Naive thymus-derived CD4-positive, alpha-beta T cell (primary cell): ENCODE results near the gene CEMP1. TPM values are rescaled to one million over a fixed set of nuclear protein-coding genes. Genes with fewer than 3 reads are reported as not detected.
"Not testable (repeated sequence)": the region's sequence is repeated elsewhere in the genome, so short reads cannot be mapped to it uniquely, and the experiment has no call there.

Experiments used
- ATAC-seq: fragments of 150-1000 bp; cut with Tn5 transposase; 2 replicates; pipeline ENCODE4 v1.10.0; 2021; ENCODE audit warnings: mild to moderate bottlenecking, moderate library complexity
- CTCF ChIA-PET: fragments of 350-600 bp; sonication (Branson Sonifier 250); formaldehyde crosslinking; loops from one replicate; lab custom pipeline; 2021; ENCODE audit warnings: antibody characterized with exemption; lab: Charles Lee
- POLR2A ChIA-PET: fragments of 350-600 bp; sonication (Branson Sonifier 250); formaldehyde crosslinking; loops from one replicate; lab custom pipeline; 2021; ENCODE audit warnings: antibody characterized with exemption, inconsistent platforms; lab: Charles Lee
- DNase-seq, 9 donors: peaks; one replicate each; pipeline versions ENCODE4 v3.0.0 to v3.0.0-alpha.2; 2020 to 2022; ENCODE audit warnings: mixed read lengths in 1 of 9
- H3K27ac ChIP-seq: one replicate; pipeline ENCODE4 v1.7.0; 2013; ENCODE audit warnings: mild to moderate bottlenecking, low read depth, low read length, moderate library complexity
- H3K27me3 ChIP-seq, 2 donors: one replicate each; pipeline ENCODE4 v1.7.0; 2013; ENCODE audit warnings: low read length in 2 of 2, mild to moderate bottlenecking in 2 of 2, moderate library complexity in 2 of 2; ENCODE audit not compliant: control insufficient read depth in 2 of 2, insufficient read depth in 2 of 2
- H3K36me3 ChIP-seq, 3 experiments: 1 replicate in 2 of 3; 2 replicates in 1 of 3; pipeline ENCODE4 v1.7.0; 2013; ENCODE audit warnings: low read length in 3 of 3, mild to moderate bottlenecking in 3 of 3, moderate library complexity in 1 of 3; ENCODE audit not compliant: insufficient read depth in 3 of 3, control insufficient read depth in 2 of 3
- H3K4me1 ChIP-seq, 2 donors: one replicate each; pipeline ENCODE4 v1.7.0; 2013; ENCODE audit warnings: low read length in 2 of 2, mild to moderate bottlenecking in 2 of 2, moderate library complexity in 1 of 2; ENCODE audit not compliant: control insufficient read depth in 2 of 2, insufficient read depth in 2 of 2
- H3K4me3 ChIP-seq: 2 replicates; pipeline ENCODE4 v1.7.0; 2013; ENCODE audit warnings: mild to moderate bottlenecking, low read length
- H3K9me3 ChIP-seq, 3 experiments: 1 replicate in 2 of 3; 2 replicates in 1 of 3; pipeline ENCODE4 v1.7.0; 2013; ENCODE audit warnings: low read length in 3 of 3; ENCODE audit not compliant: control insufficient read depth in 2 of 3
- H3K27ac Mint-ChIP-seq, 9 donors: one replicate each; pipeline ENCODE4 v1.8.0; 2020 to 2022; ENCODE audit warnings: mixed read lengths in 9 of 9, mild to moderate bottlenecking in 8 of 9, moderate library complexity in 5 of 9, inconsistent platforms in 2 of 9
- H3K27me3 Mint-ChIP-seq, 5 donors: one replicate each; pipeline ENCODE4 v1.8.0; 2021 to 2022; ENCODE audit warnings: mixed read lengths in 5 of 5, mild to moderate bottlenecking in 1 of 5
- H3K36me3 Mint-ChIP-seq, 5 donors: one replicate each; pipeline ENCODE4 v1.8.0; 2020 to 2022; ENCODE audit warnings: mixed read lengths in 5 of 5, mild to moderate bottlenecking in 3 of 5, inconsistent platforms in 1 of 5
- H3K4me1 Mint-ChIP-seq, 7 donors: one replicate each; pipeline ENCODE4 v1.8.0; 2020 to 2022; ENCODE audit warnings: mixed read lengths in 7 of 7, mild to moderate bottlenecking in 3 of 7, inconsistent platforms in 1 of 7
- H3K4me3 Mint-ChIP-seq, 10 donors: one replicate each; pipeline ENCODE4 v1.8.0; 2020 to 2022; ENCODE audit warnings: mild to moderate bottlenecking in 10 of 10, mixed read lengths in 10 of 10, moderate library complexity in 6 of 10, inconsistent platforms in 2 of 10
- H3K9me3 Mint-ChIP-seq, 11 donors: one replicate each; pipeline ENCODE4 v1.8.0; 2020 to 2022; ENCODE audit warnings: mixed read lengths in 11 of 11, mild to moderate bottlenecking in 4 of 11, inconsistent platforms in 1 of 11, moderate library complexity in 1 of 11
- intact Hi-C, 2 donors: fragments of 100-400 bp; cut with micrococcal nuclease; formaldehyde crosslinking; loops; one replicate each; pipeline ENCODE4 v1.15.1; 2023
- polyA plus RNA-seq, 2 donors: library from polyadenylated mRNA; unstranded; fragments of 300-500 nt; fragmentation: Illumina TruSeq; gene quantifications; one replicate each; pipeline ENCODE4 v1.2.3, GENCODE V29; 2021
- total RNA-seq, 6 experiments: library from RNA in 5 of 6; stranded (reverse) in 5 of 6; gene quantifications; 1 replicate in 5 of 6; 2 replicates in 1 of 6; pipeline ENCODE4 v1.2.3 and lab custom pipeline; 2021 to 2026

Gene CEMP1
- total and polyA plus RNA-seq, 7 experiments from 2014 or later, result 1.4 to 7.3 (median 3.3) TPM; not detected in 2

DNA sequence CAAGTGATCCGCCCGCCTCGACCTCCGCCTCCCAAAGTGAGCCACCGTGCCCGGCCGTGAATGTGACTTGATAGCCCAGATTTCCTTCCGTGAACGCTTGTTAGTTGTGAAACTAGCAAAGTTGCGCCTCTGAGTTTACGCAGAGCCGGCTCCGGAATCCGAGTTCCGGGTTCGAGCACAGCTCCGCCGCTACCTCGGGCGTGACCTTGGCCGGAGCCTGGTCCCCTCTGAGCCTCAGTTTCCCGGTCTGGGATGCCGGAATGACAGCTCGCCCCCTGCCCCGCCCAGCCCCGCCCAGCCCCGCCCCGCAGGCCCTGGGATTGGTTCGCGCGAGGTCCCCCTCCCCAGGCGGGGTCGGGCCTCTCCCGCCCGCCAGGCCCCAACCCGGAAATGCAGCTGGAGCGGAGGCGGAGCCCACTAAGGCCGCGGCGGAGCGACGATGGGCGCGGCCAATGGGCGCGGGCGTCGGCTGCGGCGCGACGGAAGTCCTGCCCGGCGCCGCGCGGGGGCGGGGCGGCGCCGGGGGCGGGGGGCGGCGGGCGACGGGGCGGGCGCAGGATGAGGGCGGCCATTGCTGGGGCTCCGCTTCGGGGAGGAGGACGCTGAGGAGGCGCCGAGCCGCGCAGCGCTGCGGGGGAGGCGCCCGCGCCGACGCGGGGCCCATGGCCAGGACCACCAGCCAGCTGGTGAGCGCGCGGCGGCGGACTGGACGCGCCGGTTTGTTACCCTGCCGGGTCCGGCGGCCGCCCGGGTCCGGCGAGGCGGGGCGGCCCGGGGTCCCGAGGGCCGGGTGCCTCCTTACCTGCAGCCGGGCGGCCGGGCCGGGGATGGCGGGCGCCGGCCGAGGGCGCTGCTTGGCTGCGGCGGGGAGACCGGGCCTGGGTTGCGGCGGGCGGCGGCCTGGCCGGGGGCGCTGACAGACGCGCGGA lies 6.5 kb upstream of the CEMP1 start, which contains the start of gene PDPK1:
Gene PDPK1, plus strand, starts transcription at position 571 of the 929 bp plus-strand sequence. Its CDS starts 92 bp downstream, at position 663.
- peak; percentile 87 to 97 (median 94) for DNase-seq
- H3K4me3 Mint-ChIP-seq, result peak within 1 kb of the TSS; percentile 84 to 94 (median 88)
- ChIA-PET CTCF (interaction anchor here (1.6 kb wide), 1 partner anchor 37 kb away, joined by 3 read pairs; no protein-coding TSS in a partner anchor), POLR2A (interaction anchor here (0.6 to 5.0 kb wide), 6 partner anchors 17 to 383 kb away, joined by 3 to 33 read pairs (median 3); partner anchors contain the start of genes AMDHD2, ATP6V0C and TRAF7)
- Histone ChIP-seq H3K9me3 (no peaks in the 10 kb centered on the region), H3K4me3 (peak within 1 kb of the TSS; percentile 57), H3K27ac (peak within 1 kb of the TSS; percentile 65), H3K4me1 (peaks cover 0 to 14% of the 10 kb centered on the region in 2 donors), H3K36me3 (no peaks in the 10 kb centered on the region), H3K27me3 (no peaks in the 10 kb centered on the region)
- H3K36me3 Mint-ChIP-seq, result peaks cover 0 to 6% (median 0%) of the 10 kb centered on the region in 5 donors
- peak; percentile 92 for ATAC-seq
- peak within 1 kb of the TSS; percentile 62 to 95 (median 89) for H3K27ac Mint-ChIP-seq
- H3K4me1 Mint-ChIP-seq, result peaks cover 26 to 53% (median 43%) of the 10 kb centered on the region in 7 donors
- no peaks in the 10 kb centered on the region for H3K27me3 Mint-ChIP-seq
- peaks cover 0 to 4% (median 0%) of the 10 kb centered on the region in 11 donors for H3K9me3 Mint-ChIP-seq
- intact Hi-C loops, result loop anchor here (1.0 to 10.0 kb wide), 7 partner anchors 17 to 747 kb away; partner anchors contain the start of genes AMDHD2 (in 1 of the 2), ATP6V0C (in 1 of the 2), HCFC1R1 (in 1 of the 2) and THOC6 (in 1 of the 2)

DNA sequence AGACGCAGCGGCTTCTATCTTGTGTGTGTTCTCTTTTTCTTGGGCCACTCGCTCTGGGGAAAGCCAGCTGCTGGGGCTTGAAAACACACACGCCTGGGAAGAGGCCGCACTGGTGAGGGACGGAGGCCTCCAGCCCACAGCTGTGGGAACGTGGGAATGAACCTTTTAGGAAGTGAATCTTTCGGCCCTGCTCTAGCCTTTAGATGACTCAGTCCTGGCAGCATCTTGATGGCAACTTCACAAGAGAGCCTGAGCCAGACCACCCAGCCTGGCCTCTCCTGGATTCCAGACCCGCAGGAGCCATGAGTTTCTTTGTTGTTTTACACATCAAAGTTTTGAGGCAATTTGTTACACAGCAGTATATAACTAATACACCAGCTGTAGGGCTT lies 4.4 kb upstream of the CEMP1 start:
- intact Hi-C loops, result loop anchor here in 1 of 2 donors (5.0 to 10.0 kb wide), 4 partner anchors 137 to 749 kb away; partner anchors contain the start of genes HCFC1R1, THOC6, TNFRSF12A and ZNF263
- Mint-ChIP-seq H3K27me3 (no peaks in the 10 kb centered on the region), H3K36me3 (no peaks in the 10 kb centered on the region), H3K4me1 (peaks cover 13 to 52% (median 43%) of the 10 kb centered on the region in 7 donors), H3K9me3 (peaks cover 0 to 4% (median 0%) of the 10 kb centered on the region in 11 donors), H3K4me3 (peak overlapping the region in 8 of 10 donors; percentile 27 to 88 (median 49)), H3K27ac (no peak overlapping the region)
- no peaks in the 10 kb centered on the region for H3K9me3 ChIP-seq
- CTCF ChIA-PET, result no interaction called here
- ATAC-seq (no peak), DNase-seq (peak in 1 of 9 donors; percentile 6)
- H3K4me1 ChIP-seq, result peaks cover 5 to 21% of the 10 kb centered on the region in 2 donors
- no peak overlapping the region for H3K27ac ChIP-seq
- no peaks in the 10 kb centered on the region for H3K27me3 ChIP-seq
- H3K36me3 ChIP-seq, result no peaks in the 10 kb centered on the region
- POLR2A ChIA-PET, result interaction anchor here (1.1 to 6.0 kb wide), 3 partner anchors 9 to 21 kb away, joined by 4 to 83 read pairs (median 33); partner anchors contain the start of genes AMDHD2 and ATP6V0C
- no peak overlapping the region for H3K4me3 ChIP-seq

DNA sequence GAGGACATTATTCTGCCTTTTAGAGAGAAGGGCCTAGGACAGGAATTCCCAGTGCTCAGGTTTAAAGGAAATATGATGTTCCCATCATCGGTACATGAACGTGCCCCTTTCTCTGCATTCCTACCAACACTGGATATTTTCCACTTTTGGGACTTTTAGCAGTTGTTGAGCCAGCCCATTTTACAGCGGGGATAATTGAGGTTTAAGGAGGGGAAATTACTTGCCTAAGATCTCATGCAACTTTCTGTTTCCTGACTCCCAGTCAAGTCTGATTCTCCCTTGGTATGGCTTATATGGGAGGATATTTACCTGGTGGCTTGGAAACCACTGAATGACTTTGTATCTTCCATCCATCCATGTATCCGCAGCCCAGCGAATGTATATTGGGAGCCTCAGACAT lies 3.1 kb upstream of the CEMP1 start:
- H3K36me3 ChIP-seq, H3K9me3 ChIP-seq, H3K27ac ChIP-seq, H3K4me3 ChIP-seq, H3K9me3 Mint-ChIP-seq, H3K36me3 Mint-ChIP-seq, CTCF ChIA-PET, H3K27me3 ChIP-seq, DNase-seq, H3K27me3 Mint-ChIP-seq, ATAC-seq: not testable (repeated sequence)
- H3K4me3 Mint-ChIP-seq, result peak overlapping the region in 9 of 10 donors; percentile 66 to 99 (median 78)
- peak overlapping the region in 8 of 9 donors; percentile 22 to 99 (median 90) for H3K27ac Mint-ChIP-seq
- POLR2A ChIA-PET, result interaction anchor here (5.0 to 6.0 kb wide), 2 partner anchors 14 to 20 kb away, joined by 33 to 83 read pairs; partner anchors contain the start of genes AMDHD2 and ATP6V0C
- H3K4me1 Mint-ChIP-seq, result peaks cover 9 to 45% (median 31%) of the 10 kb centered on the region in 7 donors
- intact Hi-C loops, result loop anchor here (5.0 to 10.0 kb wide), 4 partner anchors 312 to 750 kb away; partner anchors contain the start of genes E4F1 (in 1 of the 2), HCFC1R1 (in 1 of the 2), THOC6 (in 1 of the 2) and TNFRSF12A (in 1 of the 2)
- peaks cover 5 to 17% of the 10 kb centered on the region in 2 donors for H3K4me1 ChIP-seq

DNA sequence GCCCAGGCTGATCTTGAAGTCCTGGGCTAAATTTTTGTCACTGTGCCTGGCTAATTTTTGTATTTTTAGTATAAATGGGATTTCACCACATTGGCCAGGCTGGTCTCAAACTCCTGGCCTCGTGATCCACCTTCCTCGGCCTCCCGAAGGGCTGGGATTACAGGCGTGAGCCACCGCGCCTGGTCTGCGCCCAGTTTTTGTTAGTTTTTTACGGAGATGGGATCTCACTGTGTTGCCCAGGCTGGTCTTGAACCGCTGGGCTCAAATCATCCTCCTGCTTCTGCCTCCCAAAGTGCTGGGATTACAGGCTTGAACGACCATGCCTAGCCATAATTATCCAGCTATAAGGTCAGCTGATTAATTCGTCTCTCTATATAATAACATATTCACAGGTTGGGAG lies 2.7 kb upstream of the CEMP1 start:
- Mint-ChIP-seq H3K27ac (peak overlapping the region; percentile 55 to 99 (median 88)), H3K4me3 (peak overlapping the region; percentile 66 to 99 (median 77)), H3K4me1 (peaks cover 5 to 40% (median 28%) of the 10 kb centered on the region in 7 donors), H3K27me3 (no peaks in the 10 kb centered on the region), H3K36me3 (peaks cover 0 to 3% (median 0%) of the 10 kb centered on the region in 5 donors), H3K9me3 (peaks cover 0 to 4% (median 0%) of the 10 kb centered on the region in 11 donors)
- CTCF ChIA-PET, result no interaction called here
- Histone ChIP-seq H3K27me3 (no peaks in the 10 kb centered on the region), H3K4me1 (peaks cover 5 to 13% of the 10 kb centered on the region in 2 donors), H3K27ac (no peak overlapping the region), H3K4me3 (no peak overlapping the region), H3K36me3 (peaks cover 0 to 9% (median 0%) of the 10 kb centered on the region in 3 experiments), H3K9me3 (no peaks in the 10 kb centered on the region)
- POLR2A ChIA-PET, result interaction anchor here (1.9 to 6.0 kb wide), 2 partner anchors 15 to 20 kb away, joined by 5 to 83 read pairs; partner anchors contain the start of gene ATP6V0C
- ATAC-seq, result no peak
- DNase-seq, result no peak
- intact Hi-C loops, result loop anchor here (5.0 to 10.0 kb wide), 4 partner anchors 312 to 751 kb away; partner anchors contain the start of genes E4F1 (in 1 of the 2), HCFC1R1 (in 1 of the 2), THOC6 (in 1 of the 2) and TNFRSF12A (in 1 of the 2)

DNA sequence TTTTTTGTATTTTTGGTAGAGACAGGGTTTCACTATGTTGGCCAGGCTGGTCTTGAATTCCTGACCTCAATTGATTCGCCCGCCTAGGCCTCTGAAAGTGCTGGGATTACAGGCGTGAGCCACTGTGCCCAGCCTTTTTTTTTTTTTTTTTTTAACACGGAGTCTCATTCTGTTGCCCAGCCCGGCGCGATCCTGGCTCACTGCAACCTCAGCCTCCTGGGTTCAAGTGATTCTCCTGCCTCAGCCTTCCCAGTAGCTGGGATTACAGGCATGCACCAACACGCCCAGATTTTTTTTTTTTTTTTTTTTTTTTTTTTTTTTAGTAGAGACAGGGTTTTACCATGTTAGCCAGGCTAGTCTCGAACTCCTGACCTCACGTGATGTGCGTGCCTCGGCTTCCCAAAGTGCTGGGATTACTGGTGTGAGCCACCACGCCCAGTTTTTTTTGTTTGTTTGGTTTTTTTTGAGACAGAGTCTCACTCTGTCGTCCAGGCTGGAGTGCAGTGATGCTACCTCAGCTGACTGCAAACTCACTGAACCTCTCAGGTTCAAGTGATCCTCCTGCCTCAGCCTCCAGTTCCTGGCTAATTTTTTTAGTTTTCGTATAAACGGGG lies 2.0 kb upstream of the CEMP1 start:
- not testable (repeated sequence) for ATAC-seq, H3K27me3 Mint-ChIP-seq, H3K4me1 ChIP-seq, H3K9me3 ChIP-seq, H3K9me3 Mint-ChIP-seq, H3K27me3 ChIP-seq, DNase-seq, H3K36me3 Mint-ChIP-seq
- intact Hi-C loops, result loop anchor here (5.0 to 10.0 kb wide), 4 partner anchors 311 to 752 kb away; partner anchors contain the start of genes E4F1 (in 1 of the 2), HCFC1R1 (in 1 of the 2), THOC6 (in 1 of the 2) and TNFRSF12A (in 1 of the 2)
- POLR2A ChIA-PET, result interaction anchor here (0.6 to 6.0 kb wide), 14 partner anchors 10 to 828 kb away, joined by 3 to 89 read pairs (median 5); partner anchors contain the start of genes AMDHD2, ATP6V0C, ECI1 and MAPK8IP3
- H3K27ac Mint-ChIP-seq, result peak overlapping the region; percentile 96 to 100 (median 98)
- peaks cover 0 to 16% (median 0%) of the 10 kb centered on the region in 3 experiments for H3K36me3 ChIP-seq
- peaks cover 0 to 36% (median 23%) of the 10 kb centered on the region in 7 donors for H3K4me1 Mint-ChIP-seq
- peak overlapping the region; percentile 93 for H3K27ac ChIP-seq
- CTCF ChIA-PET, result interaction anchor here (1.5 to 1.6 kb wide), 2 partner anchors 20 to 21 kb away, joined by 3 to 4 read pairs; partner anchors contain the start of gene ATP6V0C
- peak overlapping the region; percentile 84 to 100 (median 96) for H3K4me3 Mint-ChIP-seq
- H3K4me3 ChIP-seq, result peak overlapping the region; percentile 71
